Right lobe of liver (tissue), 4 donors: ENCODE results near the gene SLC11A2.

Source experiments
- POLR2A ChIP-seq: fragments of 450-650 bp; IDR thresholded peaks from one replicate; pipeline ENCODE4 v1.6.1; 2017; ENCODE audit warnings: antibody characterized with exemption, mild to moderate bottlenecking
- TF ChIP-seq, protein P1 (sequence below), 4 donors: fragments of 200-600 bp in 3 of 4; fragments of 450-650 bp in 1 of 4; IDR thresholded peaks; one replicate each; pipeline versions ENCODE4 v1.5.1 to v1.8.0; 2016 to 2022; ENCODE audit warnings: antibody characterized with exemption in 4 of 4, mild to moderate bottlenecking in 2 of 4
- donor health status: DM: no; HTN: no; CAD: no.
- donor health status: DM: no; HTN: no; CAD: no.
- donor health status: DM: no; HTN: yes; CAD: no.

DNA sequence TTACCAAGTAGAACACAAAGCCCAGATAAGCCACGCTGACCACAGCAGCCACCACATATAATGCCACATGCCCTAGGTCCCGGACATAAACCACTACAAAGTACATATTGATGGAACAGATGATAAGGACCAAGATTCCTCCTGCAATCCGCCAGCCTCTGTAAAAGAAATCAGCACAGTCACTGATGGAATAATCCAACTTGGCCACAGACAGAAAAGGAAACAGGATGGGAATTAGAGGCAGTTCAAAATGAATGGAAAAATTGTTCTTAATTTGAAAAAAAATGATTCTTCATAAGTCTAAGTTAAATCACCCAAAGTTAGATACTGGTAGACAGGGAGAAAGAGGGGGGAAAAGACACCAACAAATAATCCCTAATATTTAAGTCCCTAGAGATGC lies 35.4 kb downstream of the SLC11A2 start:
- no peak for TF ChIP-seq POLR2A
- TF ChIP-seq, protein P1, sequence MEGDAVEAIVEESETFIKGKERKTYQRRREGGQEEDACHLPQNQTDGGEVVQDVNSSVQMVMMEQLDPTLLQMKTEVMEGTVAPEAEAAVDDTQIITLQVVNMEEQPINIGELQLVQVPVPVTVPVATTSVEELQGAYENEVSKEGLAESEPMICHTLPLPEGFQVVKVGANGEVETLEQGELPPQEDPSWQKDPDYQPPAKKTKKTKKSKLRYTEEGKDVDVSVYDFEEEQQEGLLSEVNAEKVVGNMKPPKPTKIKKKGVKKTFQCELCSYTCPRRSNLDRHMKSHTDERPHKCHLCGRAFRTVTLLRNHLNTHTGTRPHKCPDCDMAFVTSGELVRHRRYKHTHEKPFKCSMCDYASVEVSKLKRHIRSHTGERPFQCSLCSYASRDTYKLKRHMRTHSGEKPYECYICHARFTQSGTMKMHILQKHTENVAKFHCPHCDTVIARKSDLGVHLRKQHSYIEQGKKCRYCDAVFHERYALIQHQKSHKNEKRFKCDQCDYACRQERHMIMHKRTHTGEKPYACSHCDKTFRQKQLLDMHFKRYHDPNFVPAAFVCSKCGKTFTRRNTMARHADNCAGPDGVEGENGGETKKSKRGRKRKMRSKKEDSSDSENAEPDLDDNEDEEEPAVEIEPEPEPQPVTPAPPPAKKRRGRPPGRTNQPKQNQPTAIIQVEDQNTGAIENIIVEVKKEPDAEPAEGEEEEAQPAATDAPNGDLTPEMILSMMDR (IDR thresholded peaks at IDR 0.05), result no peak
